ENCODE measurements around the gene POLR2E. TPM values are rescaled to one million over a fixed set of nuclear protein-coding genes. Genes with fewer than 3 reads are reported as not detected.
A peak's percentile ranks its signal among the peaks of the same experiment; 100 is the strongest.

Gene POLR2E
- total and polyA plus RNA-seq, 2 of the 13 experiments (the other 11 are each of a cell fraction or from before 2014, with no cell fraction given) = 140 to 272 TPM

- TF ChIP-seq STAT6 (CRISPR knock-in tag; IDR thresholded peaks at IDR 0.05; ENCODE audit: borderline replicate concordance) (0 out of 2 replicates have a peak, but pooled peaks have one; percentile 28), RFX1 (IDR thresholded peaks at IDR 0.05) (peak; percentile 63), ZNF143 (CRISPR knock-in tag; IDR thresholded peaks at IDR 0.05) (peak; percentile 58; the same call in 1 of the 2 replicates), ZNF326 (CRISPR knock-in tag; IDR thresholded peaks at IDR 0.05; ENCODE audit: borderline replicate concordance) (no peak), GLI4 (CRISPR knock-in tag; IDR thresholded peaks at IDR 0.05; ENCODE audit: borderline replicate concordance) (no peak; the same call in 1 of the 2 replicates), CBX5 (CRISPR knock-in tag; IDR thresholded peaks at IDR 0.05; ENCODE audit: borderline replicate concordance) (peak; percentile 79; the same call in 1 of the 2 replicates), TBL1XR1 (IDR thresholded peaks at IDR 0.05; ENCODE audit: borderline replicate concordance, low read length, partially characterized antibody) (peak; percentile 22), RELA (CRISPR knock-in tag; IDR thresholded peaks at IDR 0.05) (no peak; the same call in 1 of the 2 replicates), SATB2 (CRISPR knock-in tag; IDR thresholded peaks at IDR 0.05) (no peak), GABPB1 (CRISPR knock-in tag; IDR thresholded peaks at IDR 0.05) (0 out of 2 replicates have a peak, but pooled peaks have one; percentile 9), ZNF138 (CRISPR knock-in tag; IDR thresholded peaks at IDR 0.05; ENCODE audit: low read depth) (no peak), POGK (CRISPR knock-in tag; conservative IDR thresholded peaks at IDR 0.05) (no peak; the same call in 1 of the 2 replicates), KDM1A (CRISPR knock-in tag; IDR thresholded peaks at IDR 0.05) (peak; percentile 91), ZNF318 (CRISPR knock-in tag; IDR thresholded peaks at IDR 0.05) (no peak), MIER2 (CRISPR knock-in tag; IDR thresholded peaks at IDR 0.05) (no peak), REL (CRISPR knock-in tag; conservative IDR thresholded peaks at IDR 0.05) (no peak), POGZ (CRISPR knock-in tag; IDR thresholded peaks at IDR 0.05) (0 out of 2 replicates have a peak, but pooled peaks have one; percentile 4), ZNF780A (CRISPR knock-in tag; IDR thresholded peaks at IDR 0.05) (no peak), MBNL3 (CRISPR knock-in tag; conservative IDR thresholded peaks at IDR 0.05) (no peak)
Observed at GRCh38 chr19:1097810-1098176, 2.6 kb upstream of the POLR2E start (continued).
